HepG2 (cell line): ENCODE results near the gene CD101. TPM values are rescaled to one million over a fixed set of nuclear protein-coding genes. Genes with fewer than 3 reads are reported as not detected.

ENCODE experiments used
- ATAC-seq: fragments of 200-7000 bp; cut with Tn5 transposase; 3 replicates; pipeline ENCODE4 v1.9.1; 2020; ENCODE audit warnings: mild to moderate bottlenecking, moderate library complexity
- BruUV-seq: library from RNA; stranded (reverse); fragments of 400-500 nt; replicated peaks from 2 replicates; lab custom pipeline; 2021; lab: Mats Ljungman, UMichigan
- CTCF ChIA-PET: fragments of 300-600 bp; formaldehyde crosslinking; extraction: SDS; loops from one replicate; lab custom pipeline; 2021; ENCODE audit warnings: low total read pairs, inconsistent platforms, low intra/inter-chr PET ratio; lab: Yijun Ruan, JAX
- POLR2A ChIA-PET: fragments of 350-600 bp; sonication (Branson Sonifier 250); formaldehyde crosslinking; loops from one replicate; lab custom pipeline; 2020; ENCODE audit warnings: antibody characterized with exemption, inconsistent platforms; lab: Yijun Ruan, JAX
- DNase-seq: peaks from one replicate; pipeline ENCODE4 v3.0.0-alpha.2; 2015; ENCODE audit warnings: low spot score
- FAIRE-seq: peaks from 3 replicates; lab custom pipeline; 2011; peaks lifted over from hg19 to GRCh38; lab: Jason Lieb, UNC
- H2AFZ ChIP-seq: one replicate; pipeline ENCODE4 v1.6.1; 2011; ENCODE audit warnings: low read length, inconsistent platforms
- H3K27ac ChIP-seq: fragments of 300-600 bp; 3 replicates; pipeline ENCODE4 v1.8.0; 2011; ENCODE audit warnings: mixed run types, mild to moderate bottlenecking, mixed read lengths, low read length, inconsistent platforms; ENCODE audit not compliant: insufficient read depth; ENCODE audit errors: extremely low read length
- H3K27me3 ChIP-seq, 2 experiments: fragments of 200-600 bp in 1 of 2; 2 replicates in 1 of 2; 3 replicates in 1 of 2; pipeline versions ENCODE4 v1.6.0 to v1.8.0; 2011; ENCODE audit warnings: low read length in 2 of 2, mild to moderate bottlenecking in 2 of 2, moderate library complexity in 2 of 2, inconsistent platforms in 1 of 2; ENCODE audit not compliant: insufficient read depth in 2 of 2, control insufficient read depth in 1 of 2
- H3K36me3 ChIP-seq, 2 experiments: fragments of 200-600 bp in 1 of 2; replicated peaks in 1 of 2; 2 replicates in 1 of 2; 3 replicates in 1 of 2; pipeline versions ENCODE4 v1.5.1 to v1.8.0; 2011; ENCODE audit warnings: low read length in 2 of 2, inconsistent platforms in 1 of 2; ENCODE audit not compliant: insufficient read depth in 2 of 2, control insufficient read depth in 1 of 2
- H3K4me1 ChIP-seq: 2 replicates; pipeline ENCODE4 v1.5.1; 2012; ENCODE audit warnings: low read length, inconsistent platforms; ENCODE audit not compliant: insufficient read depth
- H3K4me2 ChIP-seq: 2 replicates; pipeline ENCODE4 v1.6.0; 2011; ENCODE audit warnings: low read depth, low read length, inconsistent platforms
- H3K4me3 ChIP-seq, 3 experiments: fragments of 200-600 bp in 1 of 3; sonication (generic), shearing (Covaris generic) in 1 of 3; replicated peaks in 1 of 3; 2 replicates each; pipeline ENCODE4 v1.5.1; 2011 to 2016; ENCODE audit warnings: low read length in 3 of 3, inconsistent platforms in 2 of 3, low read depth in 2 of 3, mild to moderate bottlenecking in 2 of 3, control low read depth in 1 of 3, mixed read lengths in 1 of 3; ENCODE audit not compliant: insufficient read depth in 1 of 3
- H3K79me2 ChIP-seq: one replicate; pipeline ENCODE4 v1.6.1; 2011; ENCODE audit warnings: low read length, inconsistent platforms; ENCODE audit not compliant: insufficient read depth
- H3K9ac ChIP-seq: 2 replicates; pipeline ENCODE4 v1.6.0; 2011; ENCODE audit warnings: mild to moderate bottlenecking, low read depth, low read length, inconsistent platforms; ENCODE audit not compliant: insufficient read depth
- H3K9me3 ChIP-seq: 2 replicates; pipeline ENCODE4 v1.5.1; 2012; ENCODE audit warnings: mild to moderate bottlenecking, low read length
- H4K20me1 ChIP-seq: 2 replicates; pipeline ENCODE4 v1.6.0; 2011; ENCODE audit warnings: inconsistent platforms, mild to moderate bottlenecking, low read length, moderate library complexity; ENCODE audit not compliant: insufficient read depth
- FOXC1 ChIP-seq: sonication (generic); formaldehyde crosslinking; IDR thresholded peaks from 2 replicates; pipeline ENCODE4 v1.8.0; 2022; ENCODE audit warnings: mild to moderate bottlenecking, missing genetic modification reagents, borderline replicate concordance
- NFKB2 ChIP-seq: sonication (generic); formaldehyde crosslinking; IDR thresholded peaks from 2 replicates; pipeline ENCODE4 v1.4.0; 2020; ENCODE audit warnings: missing genetic modification reagents, borderline replicate concordance
- POLR2AphosphoS2 ChIP-seq: IDR thresholded peaks from 2 replicates; pipeline ENCODE4 v1.6.1; 2011; ENCODE audit warnings: low read depth, low read length, improper control_type of control experiment
- RFX1 ChIP-seq: fragments of 450-650 bp; IDR thresholded peaks from 2 replicates; pipeline ENCODE4 v1.6.1; 2017
- ZNF550 ChIP-seq: sonication (generic); formaldehyde crosslinking; IDR thresholded peaks from 2 replicates; pipeline ENCODE4 v1.4.0; 2020; ENCODE audit warnings: mild to moderate bottlenecking, missing genetic modification reagents, borderline replicate concordance
- WGBS: methylation state at CpG from one replicate; pipeline ENCODE4 v1.1.6; 2017; ENCODE audit warnings: low lambda C conversion rate; 5-methylcytosine and 5-hydroxymethylcytosine counted together
- in situ Hi-C: cut with HindIII; loops from 2 replicates; pipeline ENCODE4 v1.10.0; 2017; ENCODE audit warnings: low pct_unique_long_range_greater_than_20kb; ENCODE audit not compliant: extremely low pct_ligation_motif_present
- intact Hi-C: fragments of 100-400 bp; cut with micrococcal nuclease; formaldehyde crosslinking; loops from one replicate; pipeline ENCODE4 v1.10.0; 2022; ENCODE audit not compliant: unreplicated experiment
- polyA plus RNA-seq, 8 experiments: library from polyadenylated mRNA; depleted of rRNA in 3 of 8; stranded (reverse) in 7 of 8; unstranded in 1 of 8; fragments of >200 nt; fragmentation: Illumina TruSeq in 4 of 8; extraction: Trizol in 4 of 8; gene quantifications; 2 replicates each; pipeline versions ENCODE4 v1.2.1 to v1.2.3, GENCODE V29; 2011 to 2016; ENCODE audit warnings: low read depth in 4 of 8, missing spikeins in 1 of 8, mixed read lengths in 1 of 8; ENCODE audit not compliant: insufficient read depth in 1 of 8
- total RNA-seq, 5 experiments: library from RNA; depleted of rRNA; stranded (reverse); fragments of >200 nt; fragmentation: Illumina TruSeq; extraction: Trizol; gene quantifications; 2 replicates each; pipeline ENCODE4 v1.2.3, GENCODE V29; 2016; ENCODE audit warnings: low read depth in 1 of 5
- TF ChIP-seq, protein P1 (sequence below): sonication (generic); formaldehyde crosslinking; IDR thresholded peaks from 2 replicates; pipeline ENCODE4 v1.4.0; 2020; ENCODE audit warnings: missing genetic modification reagents
- TF ChIP-seq, protein P2 (sequence below): sonication (generic); formaldehyde crosslinking; IDR thresholded peaks from 2 replicates; pipeline ENCODE4 v1.4.0; 2020; ENCODE audit warnings: missing genetic modification reagents, mild to moderate bottlenecking, borderline replicate concordance

The CD101 gene
- total and polyA plus RNA-seq, 2 of the 13 experiments (the other 11 are each of a cell fraction or from before 2014, with no cell fraction given), result 0.05 to 0.09 TPM

DNA sequence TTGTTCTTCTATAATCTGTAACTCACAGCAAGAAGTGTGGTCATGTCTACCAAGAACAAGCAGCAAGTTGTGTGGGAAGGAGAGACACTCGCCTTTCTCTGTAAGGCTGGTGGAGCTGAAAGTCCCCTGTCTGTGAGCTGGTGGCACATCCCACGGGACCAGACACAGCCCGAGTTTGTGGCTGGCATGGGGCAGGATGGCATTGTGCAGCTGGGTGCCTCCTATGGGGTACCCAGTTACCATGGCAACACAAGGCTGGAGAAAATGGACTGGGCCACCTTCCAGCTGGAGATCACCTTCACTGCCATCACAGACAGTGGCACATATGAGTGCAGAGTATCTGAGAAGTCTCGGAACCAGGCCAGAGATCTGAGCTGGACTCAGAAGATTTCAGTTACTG lies 15.5 kb downstream of the CD101 start:
- Histone ChIP-seq H3K4me3 (no peak overlapping the region), H3K9ac (no peak overlapping the region), H3K9me3 (no peaks in the 10 kb centered on the region), H3K36me3 (no peaks in the 10 kb centered on the region), H2AFZ (no peak overlapping the region), H3K79me2 (no peaks in the 10 kb centered on the region), H3K4me2 (no peak overlapping the region), H3K4me1 (no peaks in the 10 kb centered on the region), H3K27me3 (no peaks in the 10 kb centered on the region; a peak in 1 of 5 replicates), H4K20me1 (no peaks in the 10 kb centered on the region), H3K27ac (no peak overlapping the region)
- 89% methylated on average over 1 of the region's 4 CpGs for WGBS
- ChIA-PET CTCF (no interaction called here), POLR2A (no interaction called here)
- no peak for ATAC-seq
- TF ChIP-seq ZNF550 (CRISPR knock-in tag) (no peak), NFKB2 (CRISPR knock-in tag) (no peak), FOXC1 (CRISPR knock-in tag) (no peak), POLR2AphosphoS2 (no peak), RFX1 (peak; percentile 42; the same call in 1 of the 2 replicates)
- TF ChIP-seq, protein P1, sequence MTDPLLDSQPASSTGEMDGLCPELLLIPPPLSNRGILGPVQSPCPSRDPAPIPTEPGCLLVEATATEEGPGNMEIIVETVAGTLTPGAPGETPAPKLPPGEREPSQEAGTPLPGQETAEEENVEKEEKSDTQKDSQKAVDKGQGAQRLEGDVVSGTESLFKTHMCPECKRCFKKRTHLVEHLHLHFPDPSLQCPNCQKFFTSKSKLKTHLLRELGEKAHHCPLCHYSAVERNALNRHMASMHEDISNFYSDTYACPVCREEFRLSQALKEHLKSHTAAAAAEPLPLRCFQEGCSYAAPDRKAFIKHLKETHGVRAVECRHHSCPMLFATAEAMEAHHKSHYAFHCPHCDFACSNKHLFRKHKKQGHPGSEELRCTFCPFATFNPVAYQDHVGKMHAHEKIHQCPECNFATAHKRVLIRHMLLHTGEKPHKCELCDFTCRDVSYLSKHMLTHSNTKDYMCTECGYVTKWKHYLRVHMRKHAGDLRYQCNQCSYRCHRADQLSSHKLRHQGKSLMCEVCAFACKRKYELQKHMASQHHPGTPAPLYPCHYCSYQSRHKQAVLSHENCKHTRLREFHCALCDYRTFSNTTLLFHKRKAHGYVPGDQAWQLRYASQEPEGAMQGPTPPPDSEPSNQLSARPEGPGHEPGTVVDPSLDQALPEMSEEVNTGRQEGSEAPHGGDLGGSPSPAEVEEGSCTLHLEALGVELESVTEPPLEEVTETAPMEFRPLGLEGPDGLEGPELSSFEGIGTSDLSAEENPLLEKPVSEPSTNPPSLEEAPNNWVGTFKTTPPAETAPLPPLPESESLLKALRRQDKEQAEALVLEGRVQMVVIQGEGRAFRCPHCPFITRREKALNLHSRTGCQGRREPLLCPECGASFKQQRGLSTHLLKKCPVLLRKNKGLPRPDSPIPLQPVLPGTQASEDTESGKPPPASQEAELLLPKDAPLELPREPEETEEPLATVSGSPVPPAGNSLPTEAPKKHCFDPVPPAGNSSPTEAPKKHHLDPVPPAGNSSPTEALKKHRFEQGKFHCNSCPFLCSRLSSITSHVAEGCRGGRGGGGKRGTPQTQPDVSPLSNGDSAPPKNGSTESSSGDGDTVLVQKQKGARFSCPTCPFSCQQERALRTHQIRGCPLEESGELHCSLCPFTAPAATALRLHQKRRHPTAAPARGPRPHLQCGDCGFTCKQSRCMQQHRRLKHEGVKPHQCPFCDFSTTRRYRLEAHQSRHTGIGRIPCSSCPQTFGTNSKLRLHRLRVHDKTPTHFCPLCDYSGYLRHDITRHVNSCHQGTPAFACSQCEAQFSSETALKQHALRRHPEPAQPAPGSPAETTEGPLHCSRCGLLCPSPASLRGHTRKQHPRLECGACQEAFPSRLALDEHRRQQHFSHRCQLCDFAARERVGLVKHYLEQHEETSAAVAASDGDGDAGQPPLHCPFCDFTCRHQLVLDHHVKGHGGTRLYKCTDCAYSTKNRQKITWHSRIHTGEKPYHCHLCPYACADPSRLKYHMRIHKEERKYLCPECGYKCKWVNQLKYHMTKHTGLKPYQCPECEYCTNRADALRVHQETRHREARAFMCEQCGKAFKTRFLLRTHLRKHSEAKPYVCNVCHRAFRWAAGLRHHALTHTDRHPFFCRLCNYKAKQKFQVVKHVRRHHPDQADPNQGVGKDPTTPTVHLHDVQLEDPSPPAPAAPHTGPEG (CRISPR knock-in tag), result no peak
- TF ChIP-seq, protein P2, sequence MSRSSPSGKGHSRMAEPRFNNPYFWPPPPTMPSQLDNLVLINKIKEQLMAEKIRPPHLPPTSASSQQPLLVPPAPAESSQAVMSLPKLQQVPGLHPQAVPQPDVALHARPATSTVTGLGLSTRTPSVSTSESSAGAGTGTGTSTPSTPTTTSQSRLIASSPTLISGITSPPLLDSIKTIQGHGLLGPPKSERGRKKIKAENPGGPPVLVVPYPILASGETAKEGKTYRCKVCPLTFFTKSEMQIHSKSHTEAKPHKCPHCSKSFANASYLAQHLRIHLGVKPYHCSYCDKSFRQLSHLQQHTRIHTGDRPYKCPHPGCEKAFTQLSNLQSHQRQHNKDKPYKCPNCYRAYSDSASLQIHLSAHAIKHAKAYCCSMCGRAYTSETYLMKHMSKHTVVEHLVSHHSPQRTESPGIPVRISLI, result no peak
- intact Hi-C loops (no loop called here), in situ Hi-C loops (no loop called here)
- no TSS peak for BruUV-seq
- FAIRE-seq, result no peak
- no peak for DNase-seq
